ENCODE results near the gene MTO1.
"Not testable (repeated sequence)": the region's sequence is repeated elsewhere in the genome, so short reads cannot be mapped to it uniquely, and the experiment has no call there.

The MTO1 gene, protein sequence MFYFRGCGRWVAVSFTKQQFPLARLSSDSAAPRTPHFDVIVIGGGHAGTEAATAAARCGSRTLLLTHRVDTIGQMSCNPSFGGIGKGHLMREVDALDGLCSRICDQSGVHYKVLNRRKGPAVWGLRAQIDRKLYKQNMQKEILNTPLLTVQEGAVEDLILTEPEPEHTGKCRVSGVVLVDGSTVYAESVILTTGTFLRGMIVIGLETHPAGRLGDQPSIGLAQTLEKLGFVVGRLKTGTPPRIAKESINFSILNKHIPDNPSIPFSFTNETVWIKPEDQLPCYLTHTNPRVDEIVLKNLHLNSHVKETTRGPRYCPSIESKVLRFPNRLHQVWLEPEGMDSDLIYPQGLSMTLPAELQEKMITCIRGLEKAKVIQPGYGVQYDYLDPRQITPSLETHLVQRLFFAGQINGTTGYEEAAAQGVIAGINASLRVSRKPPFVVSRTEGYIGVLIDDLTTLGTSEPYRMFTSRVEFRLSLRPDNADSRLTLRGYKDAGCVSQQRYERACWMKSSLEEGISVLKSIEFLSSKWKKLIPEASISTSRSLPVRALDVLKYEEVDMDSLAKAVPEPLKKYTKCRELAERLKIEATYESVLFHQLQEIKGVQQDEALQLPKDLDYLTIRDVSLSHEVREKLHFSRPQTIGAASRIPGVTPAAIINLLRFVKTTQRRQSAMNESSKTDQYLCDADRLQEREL

DNA sequence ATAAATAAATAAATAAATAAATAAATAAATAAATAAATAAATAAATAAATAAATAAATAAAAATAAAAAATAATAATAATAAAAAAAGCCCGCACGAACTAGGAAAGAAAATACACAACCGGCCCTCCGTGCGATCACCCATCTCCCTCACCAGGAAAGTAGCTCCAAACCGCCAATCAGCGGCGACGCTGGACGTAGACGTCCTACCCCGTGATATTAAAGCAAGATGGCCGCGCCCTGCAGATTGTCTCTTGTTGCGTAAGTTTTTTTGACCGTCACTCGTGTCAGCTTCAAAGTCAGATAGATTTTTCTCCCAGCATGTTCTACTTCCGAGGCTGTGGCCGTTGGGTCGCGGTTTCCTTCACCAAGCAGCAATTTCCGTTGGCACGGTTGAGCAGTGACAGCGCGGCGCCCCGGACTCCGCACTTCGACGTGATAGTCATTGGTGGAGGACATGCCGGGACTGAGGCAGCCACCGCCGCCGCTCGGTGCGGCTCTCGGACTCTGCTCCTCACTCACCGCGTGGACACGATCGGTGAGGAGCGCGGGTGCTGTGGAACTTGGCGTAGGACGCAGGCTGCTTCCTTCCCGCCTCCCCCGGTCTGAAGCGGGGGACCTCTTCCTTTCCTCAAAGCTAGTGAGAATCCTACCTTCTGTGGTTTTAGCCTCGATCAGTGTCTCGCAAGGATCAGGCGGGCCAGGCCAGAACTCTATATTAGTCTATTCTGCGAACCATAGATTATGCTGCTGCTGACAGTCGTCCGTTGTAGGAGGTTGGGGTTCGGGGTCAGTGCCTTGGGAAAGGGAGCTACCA lies at the start of gene MTO1:
MTO1 (plus strand) TSS at position 201 of the 814 bp plus-strand sequence; CDS start at position 319, 118 bp downstream.
- DNase-seq = peak; percentile 90

DNA sequence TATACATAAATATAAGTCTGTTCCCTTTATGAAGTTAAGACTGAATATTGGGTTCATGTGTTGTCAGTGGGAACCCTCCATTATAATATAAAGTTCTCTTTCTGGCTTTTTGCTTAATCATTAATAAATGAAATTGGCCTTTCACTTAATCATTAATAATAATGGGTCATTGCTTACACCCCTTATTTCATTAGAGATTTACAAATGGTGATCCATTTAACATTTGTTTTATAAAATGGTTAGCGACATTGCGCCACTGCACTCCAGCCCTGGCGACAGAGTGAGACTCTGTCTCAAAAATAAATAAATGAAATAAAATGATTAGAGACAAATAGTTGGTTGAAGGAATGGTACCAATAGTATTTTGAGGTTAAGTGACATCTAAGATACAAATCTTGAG lies 48.4 kb upstream of the MTO1 start:
- no peak for DNase-seq

DNA sequence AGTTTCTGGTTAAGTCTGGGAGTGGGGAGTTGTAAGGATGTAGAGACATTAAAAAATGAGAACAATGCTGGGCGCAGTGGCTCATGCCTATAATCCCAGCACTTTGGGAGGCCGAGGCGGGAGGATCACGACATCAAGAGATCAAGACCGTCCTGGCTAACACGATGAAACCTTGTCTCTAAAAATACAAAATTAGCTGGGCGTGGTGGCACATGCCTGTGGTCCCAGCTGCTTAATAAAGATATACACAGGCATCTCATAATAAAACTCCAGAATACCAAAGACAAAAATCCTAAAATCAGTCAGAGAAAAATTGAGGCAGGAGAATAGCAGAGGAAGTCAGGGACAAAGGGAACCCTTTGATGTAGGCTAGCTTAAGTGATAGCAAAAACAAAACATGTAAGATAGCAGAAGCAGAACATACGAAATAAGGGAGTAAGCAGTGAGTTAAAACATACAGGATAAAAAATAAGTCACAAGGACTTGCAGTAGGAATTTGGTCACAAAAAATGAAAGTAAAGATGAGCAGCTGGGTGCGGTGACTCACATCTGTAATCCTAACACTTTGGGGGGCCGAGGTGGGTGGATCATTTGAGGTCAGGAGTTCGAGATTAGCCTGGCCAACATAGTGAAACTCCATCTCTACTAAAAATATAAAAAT lies 43.3 kb upstream of the MTO1 start:
- DNase-seq = no peak

DNA sequence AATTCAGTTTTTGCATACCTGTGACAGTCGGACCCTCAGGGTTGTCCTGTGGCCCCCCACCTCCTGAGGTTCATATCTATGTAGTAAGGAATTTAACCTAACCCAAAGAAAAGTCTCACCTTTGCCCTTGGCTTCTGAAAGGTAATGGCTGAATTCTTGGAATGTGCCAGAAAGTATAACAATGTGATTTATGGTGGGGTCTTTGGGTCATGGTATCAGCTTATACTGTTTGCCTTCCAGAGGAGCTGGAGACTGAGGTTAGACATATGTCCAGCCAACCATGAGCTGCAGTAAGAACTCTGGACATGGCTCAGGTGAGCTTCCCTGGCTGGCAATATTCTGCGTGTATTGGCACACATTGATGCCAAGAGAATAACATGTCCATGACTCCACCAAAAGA lies 40.0 kb upstream of the MTO1 start:
- DNase-seq = no peak

DNA sequence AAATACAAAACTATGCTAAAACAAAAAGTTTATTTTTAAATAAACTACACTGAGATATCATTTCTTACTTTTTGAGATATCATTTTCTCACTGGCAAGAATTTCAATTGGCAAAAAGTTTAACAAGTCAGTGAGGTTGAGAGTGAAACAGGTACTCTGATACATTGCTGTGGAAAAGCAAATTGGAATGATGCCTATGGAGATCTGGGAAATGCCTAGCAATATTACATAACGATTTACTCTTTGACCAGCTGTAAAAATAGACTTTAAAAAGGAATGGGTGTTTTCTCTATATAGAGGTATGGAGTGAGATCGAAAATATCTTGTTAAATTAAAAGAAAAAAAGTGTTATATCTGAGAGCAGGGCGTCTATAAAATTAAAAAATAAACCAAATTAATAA lies 26.3 kb upstream of the MTO1 start:
- no peak for DNase-seq

DNA sequence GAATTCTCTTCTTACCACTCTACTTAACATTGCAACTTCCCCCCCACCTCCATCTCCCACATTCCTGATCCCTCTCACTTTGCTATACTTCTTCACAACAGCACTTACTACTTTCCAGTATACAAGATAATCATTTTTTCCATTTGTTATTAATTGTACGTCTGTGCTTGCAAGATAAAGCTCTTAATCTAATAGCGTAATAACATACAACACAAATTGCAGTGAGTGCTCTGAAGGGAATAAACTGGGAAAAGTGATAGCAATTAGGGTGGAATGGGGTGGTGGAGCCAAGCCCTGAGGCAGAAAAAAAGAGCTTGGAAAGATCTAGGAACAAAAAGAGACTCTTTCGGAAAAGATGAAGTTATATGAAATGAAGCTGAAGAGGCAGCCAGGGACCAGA lies 18.0 kb upstream of the MTO1 start:
- DNase-seq = no peak

DNA sequence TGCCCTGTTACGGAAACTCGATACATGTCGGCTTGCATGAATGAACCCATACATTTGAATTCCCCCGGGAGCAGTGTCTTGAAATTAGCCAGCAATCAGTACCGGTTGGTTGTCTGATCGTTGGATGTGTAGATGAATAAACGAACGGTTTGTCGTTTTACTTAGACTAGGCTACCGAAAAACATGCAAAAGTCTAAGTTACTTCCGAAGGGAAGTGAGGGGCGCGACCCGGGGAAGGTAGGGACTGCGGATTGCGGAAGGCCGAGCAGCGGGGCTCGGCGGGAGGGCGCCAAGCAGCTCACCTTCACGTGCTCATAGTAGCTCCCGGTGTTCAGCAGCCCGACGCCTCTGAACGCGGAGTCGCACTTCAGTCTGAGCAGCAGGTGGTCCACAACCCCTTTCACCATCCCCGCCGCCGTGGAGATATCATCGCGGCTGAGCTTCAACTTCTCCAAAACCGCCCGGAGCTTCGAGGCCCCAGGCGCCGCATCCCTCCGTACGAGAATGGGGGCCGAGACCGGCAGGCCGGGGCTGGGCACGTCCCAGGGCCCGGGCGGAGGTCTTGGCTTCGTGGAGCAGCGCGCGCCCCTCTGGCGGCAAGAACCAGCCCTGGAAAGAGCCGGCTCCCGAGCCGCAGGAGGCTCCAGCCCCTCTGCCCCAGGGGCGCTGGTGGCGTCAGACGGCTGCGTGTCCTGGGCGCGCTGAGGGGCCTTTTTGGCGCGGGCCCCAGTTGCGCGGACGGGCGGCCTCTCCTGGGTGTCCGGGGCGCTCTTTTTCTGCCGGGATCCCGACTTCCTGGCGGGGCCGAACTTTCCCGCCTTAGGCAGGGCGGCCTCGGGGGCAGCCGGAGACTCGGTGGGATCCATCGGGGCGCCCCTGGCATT lies 10.1 kb upstream of the MTO1 start:
- peak; percentile 22 for DNase-seq

DNA sequence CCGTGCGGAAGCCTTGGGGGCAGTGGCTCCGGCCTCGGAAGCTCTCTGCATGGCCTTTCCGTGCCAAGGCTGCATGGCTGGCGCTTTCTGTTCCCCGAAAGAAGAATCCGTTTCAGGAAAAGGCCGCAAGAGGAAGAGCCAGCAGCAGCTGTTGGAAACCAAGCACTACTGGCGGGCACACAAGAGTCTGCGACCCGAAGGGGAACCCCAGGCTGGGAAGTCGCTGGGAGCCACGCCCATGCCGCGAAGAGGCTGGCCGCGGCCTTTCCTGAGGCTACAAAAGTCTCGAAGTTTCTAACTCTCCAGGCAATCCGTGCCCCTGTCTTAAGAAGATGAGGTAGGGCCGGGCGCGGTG lies 9.5 kb upstream of the MTO1 start, which contains the start of gene CGAS:
CGAS (minus strand) TSS at position 191 of the 355 bp plus-strand sequence; CDS start at position 75, 116 bp downstream.
- no peak for DNase-seq

DNA sequence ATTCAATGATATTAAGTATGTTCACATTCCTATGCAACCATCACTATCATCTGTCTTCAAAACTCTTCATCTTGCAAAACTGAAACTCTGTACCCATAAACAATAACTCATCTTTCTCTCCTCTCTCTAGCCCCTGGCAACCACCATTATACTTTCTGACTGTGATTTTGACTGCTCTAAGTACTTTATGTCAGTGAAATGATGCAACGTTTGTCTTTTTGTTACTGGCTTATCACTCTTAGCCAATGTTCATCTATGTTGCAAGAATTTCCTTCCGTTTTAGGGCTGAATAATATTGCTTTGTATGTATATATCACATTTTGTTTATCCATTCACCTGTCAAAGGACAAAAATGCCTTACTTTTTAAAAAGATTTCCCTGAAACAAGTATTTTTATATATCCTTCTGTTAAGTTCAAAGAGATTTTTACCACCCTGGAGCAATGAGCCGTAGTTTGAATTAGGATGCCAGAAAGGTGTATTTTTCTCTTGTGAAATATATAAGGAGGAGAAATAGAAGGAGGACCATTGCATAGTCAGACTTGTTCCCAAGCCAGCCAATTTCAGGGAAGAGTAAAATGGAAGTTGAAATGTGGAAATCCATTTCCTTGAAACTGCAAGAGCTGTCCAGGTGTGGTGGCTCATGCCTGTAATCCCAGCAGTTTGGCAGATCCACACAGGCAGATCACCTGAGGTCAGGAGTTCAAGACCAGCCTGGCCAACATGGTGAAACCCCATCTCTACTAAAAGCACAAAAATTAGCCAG lies 5.5 kb upstream of the MTO1 start:
- no peak for DNase-seq

DNA sequence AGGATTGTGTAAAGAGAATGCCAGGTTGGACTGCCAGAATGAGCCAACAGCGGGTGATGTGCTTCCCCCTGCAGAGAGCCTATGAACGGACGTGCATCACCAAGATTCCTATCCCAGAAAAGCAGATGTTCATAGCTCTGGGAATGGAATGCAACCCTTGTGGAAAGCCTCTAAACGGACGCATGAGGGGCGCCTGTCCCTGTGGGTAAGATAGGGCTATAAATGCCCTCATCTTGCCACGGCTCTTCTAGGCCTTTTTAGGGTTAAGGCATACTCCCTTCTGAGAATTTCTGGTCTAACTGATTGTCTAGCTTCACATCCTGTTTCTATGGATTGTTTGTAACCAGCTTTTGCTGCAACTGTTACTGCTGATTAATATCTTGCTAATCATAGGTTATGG lies 2.1 kb upstream of the MTO1 start:
- not testable (repeated sequence) for DNase-seq

DNA sequence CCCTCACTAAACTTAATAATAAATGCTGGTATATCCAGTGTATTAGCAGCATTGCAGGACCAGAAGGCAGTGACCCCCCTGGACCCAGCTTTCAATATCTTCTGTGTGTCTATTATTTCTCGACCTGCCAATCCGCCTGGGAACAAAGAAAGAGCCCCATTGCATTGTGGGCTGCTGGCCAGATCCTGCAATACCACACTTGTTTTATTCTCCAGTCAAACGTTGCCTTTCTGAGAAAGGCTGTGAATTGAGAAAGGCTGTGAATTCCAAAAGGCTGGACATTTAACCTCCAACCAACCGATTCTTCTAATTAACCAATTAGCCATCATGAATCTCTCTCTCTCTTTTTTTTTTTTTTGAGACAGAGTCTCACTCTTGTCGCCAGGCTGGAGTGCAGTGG lies 1.5 kb upstream of the MTO1 start:
- DNase-seq = no peak

DNA sequence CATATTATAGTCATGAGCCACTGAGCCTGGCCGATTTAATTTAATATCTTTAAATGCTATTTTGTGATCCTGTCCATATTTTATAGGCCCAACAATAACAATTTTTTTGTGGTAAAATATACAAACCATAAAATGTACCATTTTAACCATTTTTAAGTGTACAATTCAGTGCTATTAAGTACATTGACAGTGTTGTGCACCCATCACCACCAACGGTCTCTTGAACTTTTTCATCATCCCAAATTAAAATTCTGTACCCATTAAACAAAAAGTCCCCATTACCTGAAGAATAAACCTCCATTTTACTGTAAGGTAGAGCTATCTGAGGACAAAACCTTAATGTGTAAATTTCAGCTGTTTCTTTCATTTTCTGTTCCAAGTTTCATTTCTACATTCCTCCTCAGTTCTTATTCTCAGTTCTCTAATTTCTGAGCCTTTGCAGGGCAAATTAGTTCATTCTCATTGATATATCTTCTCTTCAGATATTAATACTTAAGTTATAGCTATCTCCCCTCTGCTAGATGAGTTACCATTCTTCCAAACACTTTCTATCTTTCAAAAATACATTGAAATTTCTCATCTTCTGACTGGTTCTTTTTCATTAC lies 10.3 kb downstream of the MTO1 start:
- no peak for DNase-seq

DNA sequence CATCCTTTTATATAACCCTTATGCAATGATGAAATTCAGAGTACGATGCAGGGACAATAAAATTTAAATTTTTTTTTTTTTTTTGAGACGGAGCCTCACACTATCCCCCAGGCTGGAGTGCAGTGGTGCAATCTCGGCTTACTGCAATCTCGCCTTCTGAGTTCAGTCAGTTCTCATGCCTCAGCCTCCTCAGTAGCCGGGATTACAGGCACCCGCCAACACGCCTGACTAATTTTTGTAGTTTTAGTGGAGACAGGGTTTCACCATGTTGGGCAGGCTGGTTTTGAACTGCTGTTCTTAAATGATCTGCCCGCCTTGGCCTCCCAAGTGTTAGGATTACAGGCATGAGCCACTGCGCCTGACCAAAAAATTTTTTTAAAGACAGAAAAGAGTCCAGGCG lies 15.2 kb downstream of the MTO1 start:
- DNase-seq = no peak

DNA sequence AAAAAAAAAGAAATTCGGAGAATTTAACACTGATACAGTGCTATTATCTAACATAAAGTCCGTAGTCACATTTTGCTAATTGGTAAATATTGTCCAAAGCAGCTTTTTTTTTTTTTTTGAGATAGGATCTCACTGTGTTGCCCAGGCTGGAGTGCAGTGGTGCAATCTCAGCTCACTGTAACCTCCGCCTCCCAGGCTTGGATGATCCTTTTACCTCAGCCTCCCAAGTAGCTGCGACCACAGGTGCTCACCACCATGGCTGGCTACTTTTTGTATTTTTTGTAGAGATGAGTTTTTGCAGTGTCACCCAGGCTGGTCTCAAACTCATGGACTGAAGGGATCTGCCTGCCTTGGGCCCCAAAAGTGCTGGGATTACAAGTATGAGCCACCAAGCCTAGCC lies 15.9 kb downstream of the MTO1 start:
- DNase-seq = no peak

DNA sequence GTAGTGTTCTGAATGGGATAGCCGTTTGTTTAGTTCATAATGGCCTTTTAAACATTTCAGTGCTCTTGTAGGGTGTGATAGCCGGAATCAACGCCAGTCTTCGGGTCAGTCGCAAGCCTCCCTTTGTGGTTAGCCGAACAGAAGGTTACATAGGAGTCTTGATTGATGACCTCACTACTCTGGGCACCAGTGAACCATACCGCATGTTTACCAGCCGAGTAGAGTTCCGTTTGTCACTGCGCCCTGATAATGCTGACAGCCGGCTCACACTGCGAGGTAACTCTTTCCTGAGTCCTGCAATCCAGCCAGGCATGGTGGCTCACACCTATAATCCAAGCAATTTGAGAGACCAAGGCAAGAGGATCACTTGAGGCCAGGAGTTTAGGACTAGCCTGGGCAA lies 20.4 kb downstream of the MTO1 start:
- DNase-seq = no peak

DNA sequence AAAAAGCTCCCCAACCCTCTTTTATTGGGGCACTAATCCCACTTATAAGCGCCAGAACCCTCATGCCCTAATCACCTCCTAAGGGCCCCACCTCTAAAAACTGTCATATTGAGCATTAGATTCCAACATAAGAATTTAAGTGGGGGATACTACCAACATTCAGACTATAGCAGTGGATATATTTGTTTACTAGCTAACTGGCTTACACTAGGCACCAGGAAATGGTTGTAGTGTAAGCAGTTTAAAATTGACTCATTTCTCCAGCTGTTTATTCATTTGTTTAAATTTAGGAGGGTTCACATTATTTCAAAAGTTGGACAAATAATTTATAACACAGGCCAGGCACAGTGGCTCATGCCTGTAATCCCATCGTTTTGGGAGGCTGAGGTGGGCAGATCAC lies 22.9 kb downstream of the MTO1 start:
- DNase-seq = no peak

DNA sequence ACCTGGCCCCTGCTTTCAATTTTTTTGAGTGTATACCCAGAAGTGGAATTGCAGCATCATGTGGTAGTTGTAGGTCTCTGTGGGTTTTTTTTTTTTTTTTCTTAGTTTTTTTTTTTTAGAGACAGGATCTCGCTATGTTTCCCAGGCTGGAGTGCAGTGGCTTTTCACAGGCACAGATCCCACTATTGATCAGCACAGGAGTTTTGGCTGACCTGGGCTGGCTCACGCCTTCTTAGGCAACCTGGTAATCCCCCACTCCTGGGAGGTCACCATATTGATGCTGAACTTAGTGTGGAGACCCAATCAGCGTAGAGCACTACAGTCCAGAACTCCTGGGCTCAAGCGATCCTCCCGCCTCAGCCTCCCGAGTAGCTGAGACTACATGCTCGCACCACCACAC lies 25.9 kb downstream of the MTO1 start:
- DNase-seq = no peak

DNA sequence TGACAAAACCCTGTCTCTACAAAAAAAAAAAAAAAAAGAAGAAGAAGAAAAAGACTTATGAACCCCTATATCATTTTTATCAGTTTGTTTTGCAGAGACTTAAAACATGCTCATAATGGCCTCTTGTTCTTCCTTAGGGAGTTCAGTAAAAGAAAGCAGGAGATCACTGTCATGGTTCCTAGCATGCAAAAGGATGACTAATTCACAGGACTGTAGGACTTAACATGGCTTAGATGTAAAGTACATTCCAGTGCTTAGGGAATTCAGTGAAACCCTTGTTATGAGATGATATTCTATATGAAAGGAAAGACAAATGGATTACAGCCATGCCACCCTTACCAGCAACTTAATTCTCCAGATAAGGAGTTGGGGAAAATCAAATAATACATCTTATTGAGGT lies 29.8 kb downstream of the MTO1 start:
- no peak for DNase-seq

DNA sequence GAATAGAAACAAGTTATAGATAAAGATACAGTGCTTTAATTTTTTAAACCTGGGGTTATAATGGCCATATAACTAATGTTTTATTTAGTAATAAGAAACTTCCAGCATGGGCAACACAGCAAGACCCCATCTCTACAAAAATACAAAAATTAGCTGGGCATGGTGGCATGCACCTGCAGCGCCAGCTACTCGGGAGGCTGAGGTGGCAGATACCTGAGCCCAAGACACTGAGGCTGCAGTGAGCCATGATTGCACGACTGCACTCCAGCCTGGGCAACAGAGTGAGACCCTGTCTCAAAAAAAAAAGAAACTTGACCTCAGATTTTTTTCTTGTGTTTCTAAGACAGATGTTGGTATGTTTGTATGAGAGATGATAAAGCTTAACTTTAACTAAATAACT lies 36.4 kb downstream of the MTO1 start:
- no peak for DNase-seq

DNA sequence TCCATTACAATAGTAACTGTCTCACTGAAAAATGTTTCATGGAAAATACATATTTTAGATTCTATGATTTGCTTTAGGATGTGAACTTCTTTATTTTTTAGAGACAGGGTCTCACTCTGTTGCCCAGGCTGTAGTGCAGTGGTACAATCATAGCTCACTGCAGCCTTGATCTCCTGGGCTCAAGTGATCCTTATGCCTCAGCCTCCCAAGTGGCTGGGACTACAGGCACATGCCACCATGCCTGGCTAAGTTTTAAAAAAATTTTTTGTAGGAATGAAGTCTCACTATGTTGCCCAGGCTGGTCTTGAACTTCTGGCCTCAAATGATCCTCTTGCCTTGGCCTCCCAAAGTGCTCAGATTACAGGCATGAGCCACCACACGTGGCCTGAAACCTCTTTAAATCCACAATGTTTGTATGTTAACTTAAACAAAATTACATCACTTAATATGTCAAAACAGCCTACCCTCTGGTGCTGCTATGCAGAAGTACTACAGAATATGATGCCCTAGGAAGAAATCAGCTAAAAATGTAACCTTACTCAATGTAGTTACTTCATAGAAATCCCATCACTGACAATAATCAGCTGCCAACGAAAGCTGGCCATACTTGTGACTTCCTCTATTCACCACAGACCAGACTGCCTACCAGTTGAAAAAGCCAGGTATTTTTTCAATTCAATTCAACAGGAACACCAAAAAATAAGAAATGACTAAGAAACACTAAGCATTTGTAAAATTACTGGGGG lies 41.7 kb downstream of the MTO1 start:
- DNase-seq = no peak
